Stimulated activated naive B cell treated with anti-CD40 and anti-IgM and Interleukin-4, amounts not matched to agents 10 μg/mL and 1 μg/mL and 100 μg/mL, for 72 hours (primary cell): ENCODE data around the gene RPL10.

ENCODE experiments used
- ATAC-seq, 2 donors: fragments of 150-1000 bp; cut with Tn5 transposase; replicated peaks; 2 replicates each; pipeline ENCODE4 v1.10.0; 2021; ENCODE audit warnings: moderate library complexity in 1 of 2
- DNase-seq: peaks from one replicate; pipeline ENCODE4 v3.0.0; 2021
- H3K27ac Mint-ChIP-seq: one replicate; pipeline ENCODE4 v1.8.0; 2022; ENCODE audit warnings: mild to moderate bottlenecking, mixed read lengths
- H3K27me3 Mint-ChIP-seq, 2 donors: one replicate each; pipeline ENCODE4 v1.8.0; 2022; ENCODE audit warnings: mixed read lengths in 2 of 2
- H3K36me3 Mint-ChIP-seq, 2 donors: one replicate each; pipeline ENCODE4 v1.8.0; 2022; ENCODE audit warnings: mixed read lengths in 2 of 2, mild to moderate bottlenecking in 1 of 2
- H3K4me1 Mint-ChIP-seq, 2 donors: one replicate each; pipeline ENCODE4 v1.8.0; 2022; ENCODE audit warnings: mixed read lengths in 2 of 2, mild to moderate bottlenecking in 1 of 2
- H3K4me3 Mint-ChIP-seq, 2 donors: one replicate each; pipeline ENCODE4 v1.8.0; 2022; ENCODE audit warnings: mild to moderate bottlenecking in 2 of 2, mixed read lengths in 2 of 2, moderate library complexity in 1 of 2
- H3K9me3 Mint-ChIP-seq, 2 donors: one replicate each; pipeline ENCODE4 v1.8.0; 2022; ENCODE audit warnings: mixed read lengths in 2 of 2, mild to moderate bottlenecking in 1 of 2

Gene RPL10

DNA sequence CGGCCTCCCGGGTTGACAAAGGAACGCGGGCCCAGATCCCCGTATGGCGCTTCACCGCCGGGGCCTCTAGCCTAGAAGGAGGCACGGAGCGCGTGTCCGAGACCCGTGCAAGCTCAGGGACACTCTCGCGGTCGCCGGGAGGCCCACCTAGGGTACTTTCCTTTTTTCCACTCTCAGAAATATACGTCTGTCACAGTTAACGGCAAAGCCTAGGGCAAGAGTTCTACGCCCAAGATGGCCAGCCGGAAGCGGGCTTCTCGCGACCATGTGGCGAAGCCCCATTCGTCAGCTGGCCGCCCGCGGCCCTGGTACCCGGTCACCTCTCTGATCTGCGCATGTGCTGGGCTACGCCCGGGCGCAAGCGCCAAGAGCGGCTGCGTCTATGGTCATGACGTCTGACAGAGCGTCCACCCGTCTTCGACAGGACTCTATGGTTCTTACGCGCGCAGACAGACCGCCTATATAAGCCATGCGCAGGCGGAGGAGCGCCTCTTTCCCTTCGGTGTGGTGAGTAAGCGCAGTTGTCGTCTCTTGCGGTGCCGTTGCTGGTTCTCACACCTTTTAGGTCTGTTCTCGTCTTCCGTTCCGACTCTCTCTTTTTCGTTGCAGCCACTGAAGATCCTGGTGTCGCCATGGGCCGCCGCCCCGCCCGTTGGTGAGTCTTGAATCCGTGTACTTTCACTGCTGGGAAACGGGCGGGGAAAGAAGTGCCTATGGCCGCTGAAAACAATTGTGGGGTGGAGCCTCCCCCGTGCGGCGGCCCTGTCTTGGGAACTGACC, at the start of gene RPL10:
Gene RPL10 (plus strand): TSS at position 490 of the 780 bp plus-strand sequence. CDS start 143 bp downstream, at position 633.
- Mint-ChIP-seq H3K9me3 (no peaks in the 10 kb centered on the region), H3K27ac (peak within 1 kb of the TSS; percentile 98), H3K4me1 (peaks cover 11 to 19% of the 10 kb centered on the region in 2 donors), H3K4me3 (peak within 1 kb of the TSS; percentile 93 to 95), H3K36me3 (peaks cover 31 to 35% of the 10 kb centered on the region in 2 donors), H3K27me3 (no peaks in the 10 kb centered on the region)
- peak; percentile 80 to 85 for ATAC-seq
- DNase-seq: peak; percentile 94

DNA sequence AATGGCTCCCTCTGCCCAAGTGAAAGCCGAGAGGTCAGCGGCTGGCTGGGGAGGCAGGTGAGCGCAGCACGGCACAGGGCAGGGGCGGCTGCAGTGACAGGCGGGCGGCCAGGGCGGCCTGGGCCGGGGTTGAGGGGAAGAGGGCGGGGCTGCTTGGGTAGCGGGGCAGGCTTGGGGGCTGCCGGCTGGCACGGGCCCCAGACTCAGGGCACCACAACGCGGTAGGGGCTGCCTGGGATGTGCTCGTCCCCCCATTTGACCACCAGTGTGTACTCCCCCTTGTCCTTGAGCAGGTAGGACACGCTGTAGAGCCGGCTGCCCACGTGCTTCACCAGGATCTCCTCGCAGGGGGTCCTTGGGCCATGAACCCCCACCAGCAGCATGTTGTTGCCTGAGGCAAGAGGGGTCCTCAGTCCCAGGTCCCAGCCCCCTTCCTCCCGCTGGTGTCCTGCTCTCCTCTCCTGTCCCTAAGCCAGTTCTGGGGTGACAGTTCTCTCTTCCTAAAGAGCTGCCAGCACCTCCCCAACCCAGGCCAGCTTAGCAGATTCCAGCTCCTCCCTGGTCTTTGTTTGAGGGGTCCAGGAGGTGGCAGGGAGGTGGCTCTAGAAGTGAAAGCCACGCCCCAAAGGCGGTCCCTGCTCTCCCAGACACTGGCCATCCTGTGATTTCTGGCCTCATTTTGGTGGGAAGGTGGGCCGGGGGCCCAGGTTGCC, 49.4 kb upstream of the RPL10 start:
- no peaks in the 10 kb centered on the region for H3K27me3 Mint-ChIP-seq
- DNase-seq (no peak), ATAC-seq (no peak)

DNA sequence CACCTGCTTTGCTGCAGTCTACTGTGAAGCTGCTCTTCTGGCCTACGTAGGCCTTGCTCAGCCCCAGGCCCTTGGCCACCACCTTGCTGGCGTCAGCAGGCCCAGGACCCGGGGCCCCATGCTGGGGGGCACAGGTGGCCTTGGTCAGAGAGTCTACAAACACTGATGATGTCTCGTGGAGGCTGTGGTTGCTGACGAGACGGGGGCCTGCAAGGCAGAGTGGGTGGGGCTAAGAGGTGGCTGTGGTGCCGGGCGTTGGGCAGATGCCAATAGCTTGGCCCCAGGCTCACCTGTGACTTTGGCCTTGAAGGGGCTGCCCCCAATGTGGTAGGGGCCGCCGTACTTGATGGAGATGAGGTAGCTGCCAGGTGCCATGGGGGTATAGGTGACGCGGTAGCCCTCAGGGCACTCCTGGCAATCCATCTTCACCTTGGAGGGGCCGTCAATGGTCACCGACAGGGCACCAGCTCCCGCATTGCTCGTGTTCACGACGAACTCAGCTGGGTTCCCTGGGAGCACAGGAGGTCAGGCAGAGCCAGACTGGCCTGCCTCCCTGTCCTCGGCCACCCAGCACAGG, 48.7 kb upstream of the RPL10 start:
- Mint-ChIP-seq H3K36me3 (peaks cover 26 to 38% of the 10 kb centered on the region in 2 donors), H3K4me3 (no peak overlapping the region), H3K9me3 (no peaks in the 10 kb centered on the region), H3K4me1 (peaks cover 23 to 26% of the 10 kb centered on the region in 2 donors), H3K27me3 (no peaks in the 10 kb centered on the region), H3K27ac (no peak overlapping the region)
- ATAC-seq (no peak), DNase-seq (no peak)

More for the DNA sequence above, 49.4 kb upstream of the RPL10 start:
- no peak overlapping the region for H3K27ac Mint-ChIP-seq
- peaks cover 23 to 26% of the 10 kb centered on the region in 2 donors for H3K4me1 Mint-ChIP-seq
- no peaks in the 10 kb centered on the region for H3K9me3 Mint-ChIP-seq
- no peak overlapping the region for H3K4me3 Mint-ChIP-seq
- H3K36me3 Mint-ChIP-seq: peaks cover 26 to 38% of the 10 kb centered on the region in 2 donors

DNA sequence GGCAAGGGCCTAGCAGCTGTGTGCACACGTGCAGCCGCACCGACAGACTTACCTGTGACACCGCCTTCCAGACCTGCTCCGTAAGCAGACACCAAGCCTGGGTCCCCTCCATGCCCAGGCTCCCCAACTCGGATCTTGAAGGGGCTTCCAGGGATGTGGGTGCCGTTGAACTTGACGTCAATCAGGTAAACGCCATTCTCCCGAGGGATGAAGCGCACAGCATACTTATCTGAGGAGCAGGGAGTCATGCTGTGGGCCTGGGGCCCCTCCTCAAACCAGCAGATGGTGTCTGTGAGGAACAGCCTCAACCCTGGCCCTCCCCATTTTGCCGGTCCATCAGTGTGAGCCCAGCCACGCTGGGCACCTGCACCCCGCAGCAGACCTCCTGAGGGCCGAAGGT, 48.2 kb upstream of the RPL10 start:
- Mint-ChIP-seq H3K4me3 (no peak overlapping the region), H3K9me3 (no peaks in the 10 kb centered on the region), H3K27me3 (no peaks in the 10 kb centered on the region), H3K4me1 (peaks cover 23 to 26% of the 10 kb centered on the region in 2 donors), H3K36me3 (peaks cover 26 to 38% of the 10 kb centered on the region in 2 donors), H3K27ac (no peak overlapping the region)
- DNase-seq (no peak), ATAC-seq (no peak)

DNA sequence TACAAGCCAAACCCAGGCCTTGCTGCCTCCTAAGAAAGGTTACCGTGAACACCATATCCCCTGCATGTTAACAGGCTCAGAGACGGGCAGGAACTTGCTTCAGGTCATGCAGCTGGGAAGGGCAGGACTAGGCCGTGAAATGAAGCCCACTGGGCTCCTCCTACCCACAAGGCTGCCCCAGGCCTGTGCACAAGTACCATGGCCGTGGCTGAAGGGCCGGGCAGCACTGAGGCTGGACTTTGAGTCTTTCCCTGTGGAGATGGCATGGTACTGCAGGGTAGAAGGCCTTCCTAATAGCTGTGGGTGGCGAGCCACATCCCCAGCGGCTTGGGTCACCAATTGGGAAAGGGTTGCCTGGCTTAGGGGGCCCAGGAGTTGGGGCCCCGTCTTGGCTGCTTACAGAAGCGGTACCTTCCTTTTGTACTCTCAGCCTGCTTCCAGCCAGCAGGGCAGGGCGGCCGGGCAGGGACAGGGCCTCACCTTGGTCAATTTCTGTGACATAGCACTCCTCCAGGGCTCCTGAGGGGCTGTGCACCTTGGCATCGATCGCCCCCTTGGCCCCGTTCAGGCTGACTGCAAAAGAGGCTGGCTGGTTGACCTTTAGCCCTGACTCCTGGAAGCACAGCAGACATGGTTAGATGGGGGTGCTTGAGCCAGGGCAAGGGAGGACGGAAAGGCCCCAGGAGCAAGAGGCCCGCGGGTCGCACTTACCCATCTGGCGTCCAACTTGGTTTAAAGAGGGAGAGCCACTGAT, 47.6 kb upstream of the RPL10 start:
- Mint-ChIP-seq H3K4me3 (no peak overlapping the region), H3K9me3 (no peaks in the 10 kb centered on the region), H3K27ac (peak overlapping the region; percentile 65), H3K4me1 (peaks cover 23 to 26% of the 10 kb centered on the region in 2 donors), H3K36me3 (peaks cover 26 to 38% of the 10 kb centered on the region in 2 donors), H3K27me3 (no peaks in the 10 kb centered on the region)
- DNase-seq (no peak), ATAC-seq (no peak)

DNA sequence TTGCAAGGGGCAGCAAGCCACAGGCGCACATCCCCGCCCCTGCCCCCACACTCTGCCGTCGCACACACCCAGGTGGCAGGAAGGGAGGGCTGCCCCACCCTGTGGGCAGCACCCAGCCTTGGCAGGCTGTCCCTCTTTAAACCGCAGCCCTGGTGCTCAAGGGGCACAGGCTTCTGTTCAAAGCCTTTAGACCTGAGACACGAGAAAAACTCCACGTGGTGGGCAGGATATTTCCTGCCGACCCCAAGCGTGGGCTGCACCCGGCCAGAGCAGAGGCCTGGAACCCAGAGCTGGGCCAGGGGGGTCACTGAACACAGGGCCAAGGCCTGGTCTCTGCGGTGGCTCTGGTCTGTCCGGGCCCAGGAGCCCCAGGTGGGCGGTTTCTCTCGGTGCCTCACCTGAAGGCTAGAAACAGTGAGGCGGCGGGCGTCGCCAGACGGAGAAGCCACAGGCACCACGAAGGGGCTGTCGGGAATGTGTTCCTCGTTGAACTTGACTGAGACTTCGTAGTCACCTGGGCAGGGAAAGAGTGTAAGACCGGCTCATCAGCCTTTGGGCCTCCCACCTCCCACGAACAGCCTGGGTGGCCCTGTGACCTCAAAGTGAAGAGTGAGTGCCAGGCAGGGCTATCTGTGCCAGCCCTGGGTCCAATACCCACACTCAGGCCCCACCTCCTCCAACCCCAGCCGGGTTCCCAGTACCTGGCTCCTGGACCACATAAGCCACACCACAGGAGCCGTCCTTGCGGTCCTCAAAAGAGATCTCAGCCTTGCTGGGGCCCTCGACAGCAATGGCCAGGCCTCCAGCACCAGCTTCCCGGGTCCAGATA, 46.8 kb upstream of the RPL10 start:
- peaks cover 25 to 30% of the 10 kb centered on the region in 2 donors for H3K4me1 Mint-ChIP-seq
- H3K36me3 Mint-ChIP-seq: peaks cover 28 to 42% of the 10 kb centered on the region in 2 donors
- no peak overlapping the region for H3K4me3 Mint-ChIP-seq
- no peaks in the 10 kb centered on the region for H3K9me3 Mint-ChIP-seq
- DNase-seq: no peak
- no peak for ATAC-seq
- H3K27ac Mint-ChIP-seq: peak overlapping the region; percentile 73
- no peaks in the 10 kb centered on the region for H3K27me3 Mint-ChIP-seq

DNA sequence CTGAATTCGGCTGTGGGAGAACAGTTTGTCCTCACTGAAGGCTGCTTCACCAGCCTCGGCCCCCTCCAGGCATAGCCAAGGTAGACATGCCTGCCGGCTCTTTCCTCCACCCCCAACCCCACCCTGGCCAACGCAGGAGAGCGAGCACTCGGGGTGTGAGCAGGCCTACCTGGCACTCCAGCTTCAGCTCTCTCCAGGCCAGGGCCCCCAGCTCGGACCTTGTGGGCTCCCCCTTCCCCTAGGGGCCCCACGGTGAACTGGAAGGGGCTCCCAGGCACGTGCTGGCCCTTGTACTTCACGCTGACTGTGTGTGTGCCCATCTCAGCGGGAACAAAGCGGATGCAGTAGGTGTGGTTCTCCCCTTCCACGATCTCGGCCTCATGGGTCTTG, 46.2 kb upstream of the RPL10 start:
- ATAC-seq (no peak), DNase-seq (no peak)
- Mint-ChIP-seq H3K9me3 (no peaks in the 10 kb centered on the region), H3K36me3 (peaks cover 29 to 44% of the 10 kb centered on the region in 2 donors), H3K4me1 (peaks cover 26 to 30% of the 10 kb centered on the region in 2 donors), H3K27me3 (no peaks in the 10 kb centered on the region), H3K27ac (peak overlapping the region; percentile 17), H3K4me3 (no peak overlapping the region)

DNA sequence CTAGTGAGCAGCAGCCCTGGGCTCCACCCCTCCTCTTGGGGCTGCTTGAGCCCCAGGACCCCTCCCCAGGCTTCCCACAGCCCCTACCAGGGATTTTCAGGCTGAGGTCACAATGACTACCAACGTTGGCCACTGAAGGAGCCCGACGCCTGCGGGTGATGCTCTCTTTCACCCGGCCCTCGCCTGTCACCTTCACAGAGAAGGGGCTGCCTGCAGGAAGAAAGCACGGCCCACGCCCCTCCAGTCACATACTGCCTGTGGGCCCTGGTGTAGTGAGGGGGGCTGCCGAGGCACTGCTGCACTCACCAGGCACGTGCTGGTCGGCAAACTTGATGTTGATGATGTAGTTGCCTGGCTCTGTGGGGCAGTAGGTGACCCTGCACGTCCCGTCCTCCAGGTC, 45.7 kb upstream of the RPL10 start:
- ATAC-seq: no peak
- Mint-ChIP-seq H3K4me1 (peaks cover 21 to 25% of the 10 kb centered on the region in 2 donors), H3K9me3 (no peaks in the 10 kb centered on the region), H3K4me3 (no peak overlapping the region), H3K27ac (no peak overlapping the region), H3K36me3 (peaks cover 26 to 41% of the 10 kb centered on the region in 2 donors), H3K27me3 (no peaks in the 10 kb centered on the region)
- no peak for DNase-seq

DNA sequence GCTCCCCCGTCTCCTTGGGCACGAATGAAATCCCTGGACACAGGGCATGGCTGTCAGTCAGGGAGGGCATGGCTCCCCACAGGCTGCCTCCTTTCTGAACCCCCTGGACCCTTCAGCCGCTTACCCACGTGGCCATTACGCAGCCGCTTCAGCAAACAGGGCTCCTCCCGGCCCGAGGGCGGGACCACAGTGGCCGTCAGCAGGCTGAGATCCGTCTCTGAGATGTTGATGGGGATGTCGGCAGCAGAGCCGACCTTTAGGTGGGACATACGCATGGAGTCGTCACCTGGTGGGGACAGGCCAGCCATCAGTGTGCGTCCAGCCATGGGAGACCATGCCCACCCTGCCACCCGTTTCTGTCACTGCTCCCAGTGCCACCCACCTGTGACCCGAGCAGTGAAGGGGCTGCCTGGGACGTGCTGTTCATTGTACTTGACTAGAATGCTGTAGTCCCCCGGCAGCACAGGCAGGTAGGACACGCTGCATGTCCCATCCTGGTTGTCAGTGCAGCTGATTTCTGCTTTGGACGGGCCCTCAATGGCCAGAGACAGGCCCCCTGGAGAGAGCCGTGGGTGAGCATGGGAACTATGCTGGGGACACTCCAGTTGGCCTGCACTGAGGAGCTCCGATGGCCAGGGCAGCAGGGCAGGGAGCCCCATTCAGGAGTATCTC, 44.9 kb upstream of the RPL10 start:
- DNase-seq: no peak
- Mint-ChIP-seq H3K27me3 (no peaks in the 10 kb centered on the region), H3K9me3 (no peaks in the 10 kb centered on the region), H3K4me3 (no peak overlapping the region), H3K4me1 (peaks cover 18 to 23% of the 10 kb centered on the region in 2 donors), H3K27ac (peak overlapping the region; percentile 47), H3K36me3 (peaks cover 29 to 38% of the 10 kb centered on the region in 2 donors)
- no peak for ATAC-seq

DNA sequence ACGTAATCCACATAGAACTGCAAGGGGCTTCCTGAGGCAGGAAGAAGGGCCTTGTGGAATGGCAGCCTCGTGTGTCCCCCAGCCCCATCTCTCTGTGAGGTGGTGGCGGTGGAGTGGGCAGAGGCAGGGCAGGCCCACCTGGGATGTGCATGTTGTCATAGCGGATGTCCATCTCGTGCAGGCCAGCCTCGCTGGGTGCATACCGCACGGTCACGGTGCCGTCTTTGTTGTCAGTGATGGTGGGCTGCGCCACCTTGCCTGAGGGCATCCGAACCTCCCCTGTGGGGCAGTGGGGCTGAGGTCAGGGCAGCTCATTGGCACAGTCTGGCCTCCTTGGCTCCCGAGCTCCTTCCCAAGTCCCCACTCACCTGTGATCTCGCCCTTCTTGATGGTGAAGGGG, 44.2 kb upstream of the RPL10 start:
- ATAC-seq (no peak), DNase-seq (no peak)
- H3K9me3 Mint-ChIP-seq: no peaks in the 10 kb centered on the region
- H3K4me1 Mint-ChIP-seq: peaks cover 20 to 27% of the 10 kb centered on the region in 2 donors
- no peaks in the 10 kb centered on the region for H3K27me3 Mint-ChIP-seq
- no peak overlapping the region for H3K27ac Mint-ChIP-seq
- H3K4me3 Mint-ChIP-seq: no peak overlapping the region
- peaks cover 34 to 41% of the 10 kb centered on the region in 2 donors for H3K36me3 Mint-ChIP-seq

DNA sequence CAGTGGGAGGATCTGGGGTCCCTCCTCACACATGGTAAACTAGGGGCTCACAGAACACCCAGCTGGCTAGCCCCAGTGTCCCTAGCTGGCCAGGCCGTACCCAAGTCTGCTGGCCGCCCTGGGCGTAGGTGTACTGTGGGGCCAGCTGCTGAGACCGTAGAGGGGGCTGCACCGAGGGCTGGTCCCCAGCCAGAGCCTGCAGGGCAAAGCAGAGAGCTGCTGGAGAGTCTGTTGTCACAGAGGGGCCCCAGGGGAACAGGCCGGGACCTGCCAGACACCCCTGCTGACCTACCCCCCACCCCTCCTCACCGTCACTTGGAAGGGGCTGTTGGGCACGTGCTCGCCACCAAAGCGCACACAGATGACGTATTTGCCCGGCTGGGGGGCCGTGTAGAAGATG, 43.7 kb upstream of the RPL10 start:
- H3K4me1 Mint-ChIP-seq: peaks cover 20 to 22% of the 10 kb centered on the region in 2 donors

DNA sequence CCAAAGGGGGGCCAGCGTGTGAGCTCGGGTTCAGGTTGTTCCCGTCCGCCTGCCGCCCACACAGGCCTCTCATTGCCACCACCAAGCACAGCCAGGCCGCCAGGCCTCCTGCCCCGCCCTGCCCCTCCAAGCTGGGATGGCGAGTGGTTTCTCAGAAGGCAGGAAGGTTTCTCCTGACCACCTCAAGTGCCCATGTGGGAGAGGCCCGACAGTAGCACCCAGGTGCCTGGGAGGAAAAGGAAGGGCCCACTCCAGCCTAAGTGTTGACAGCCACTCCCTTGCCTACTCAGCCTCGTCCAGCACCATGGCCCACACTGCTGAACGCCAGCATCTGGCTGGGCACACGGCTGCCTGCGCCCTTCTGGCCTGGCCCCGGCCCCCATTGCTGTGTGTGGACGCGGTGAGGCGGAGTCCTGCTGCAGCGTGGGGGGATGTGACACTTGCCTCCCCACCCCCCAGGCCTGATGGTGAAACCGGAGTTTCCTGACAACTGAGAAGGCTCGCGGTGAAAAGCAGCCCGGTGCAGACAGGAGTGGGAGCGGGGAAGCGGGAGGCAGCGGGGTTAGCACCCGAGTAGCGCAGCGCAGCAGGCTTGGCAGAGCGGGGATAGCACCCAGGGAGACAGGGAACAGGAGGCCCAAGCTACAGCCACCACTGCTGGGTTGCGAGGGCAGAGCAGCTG, 42.9 kb upstream of the RPL10 start:
- ATAC-seq (no peak), DNase-seq (no peak)
- Mint-ChIP-seq H3K4me3 (no peak overlapping the region), H3K36me3 (peaks cover 28 to 30% of the 10 kb centered on the region in 2 donors), H3K27ac (peak overlapping the region; percentile 20), H3K9me3 (no peaks in the 10 kb centered on the region), H3K27me3 (no peaks in the 10 kb centered on the region), H3K4me1 (peaks cover 17 to 19% of the 10 kb centered on the region in 2 donors)

More for the DNA sequence above, 43.7 kb upstream of the RPL10 start:
- no peak overlapping the region for H3K27ac Mint-ChIP-seq
- no peaks in the 10 kb centered on the region for H3K27me3 Mint-ChIP-seq
- peaks cover 31 to 36% of the 10 kb centered on the region in 2 donors for H3K36me3 Mint-ChIP-seq
- H3K4me3 Mint-ChIP-seq: no peak overlapping the region
- DNase-seq (no peak), ATAC-seq (no peak)
- H3K9me3 Mint-ChIP-seq: no peaks in the 10 kb centered on the region
